HG03095 (cell line): Measurements from ENCODE around the gene WNT6.

Experiments used
- ATAC-seq: cut with Tn5 transposase; IDR thresholded peaks from one replicate; pipeline ENCODE4 v1.9.1; 2021; ENCODE audit warnings: moderate library complexity; ENCODE audit not compliant: unreplicated experiment

The WNT6 gene

GRCh38 chr2:218857371-218858137, 2.1 kb upstream of the WNT6 start:
- ATAC-seq = no peak

- no peak for ATAC-seq
Measured at GRCh38 chr2:218858138-218858445, 1.5 kb upstream of the WNT6 start.

- ATAC-seq = no peak
Measured at GRCh38 chr2:218858671-218859555, 692 bp upstream of the WNT6 start.

GRCh38 chr2:218859988-218860831, 605 bp downstream of the WNT6 start:
- no peak for ATAC-seq

- ATAC-seq = no peak
Measured at GRCh38 chr2:218860950-218861381, 1.4 kb downstream of the WNT6 start.

GRCh38 chr2:218861645-218862318, 2.2 kb downstream of the WNT6 start:
- no peak for ATAC-seq

- no peak for ATAC-seq
Measured at GRCh38 chr2:218863021-218863520, 3.5 kb downstream of the WNT6 start.

GRCh38 chr2:218865396-218865795, 5.8 kb downstream of the WNT6 start:
- ATAC-seq = no peak

- ATAC-seq = no peak
Measured at GRCh38 chr2:218865999-218866398, 6.4 kb downstream of the WNT6 start.

GRCh38 chr2:218867900-218868299, 8.3 kb downstream of the WNT6 start:
- ATAC-seq = no peak

- no peak for ATAC-seq
Measured at GRCh38 chr2:218869064-218869463, 9.5 kb downstream of the WNT6 start.

- ATAC-seq = no peak
Measured at GRCh38 chr2:218870984-218871344, 11.4 kb downstream of the WNT6 start.

GRCh38 chr2:218871345-218872302, 12.0 kb downstream of the WNT6 start:
- ATAC-seq = no peak

GRCh38 chr2:218872645-218873358, 13.2 kb downstream of the WNT6 start:
- no peak for ATAC-seq

GRCh38 chr2:218873359-218874194, 14.0 kb downstream of the WNT6 start:
- no peak for ATAC-seq

GRCh38 chr2:218875692-218876246, 16.2 kb downstream of the WNT6 start:
- ATAC-seq = no peak

- ATAC-seq = no peak
Measured at GRCh38 chr2:218876562-218877219, 17.1 kb downstream of the WNT6 start.
